ENCODE data around the gene KCNH3.
"Not testable (repeated sequence)": the region's sequence is repeated elsewhere in the genome, so short reads cannot be mapped to it uniquely, and the experiment has no call there.

The KCNH3 gene

DNA sequence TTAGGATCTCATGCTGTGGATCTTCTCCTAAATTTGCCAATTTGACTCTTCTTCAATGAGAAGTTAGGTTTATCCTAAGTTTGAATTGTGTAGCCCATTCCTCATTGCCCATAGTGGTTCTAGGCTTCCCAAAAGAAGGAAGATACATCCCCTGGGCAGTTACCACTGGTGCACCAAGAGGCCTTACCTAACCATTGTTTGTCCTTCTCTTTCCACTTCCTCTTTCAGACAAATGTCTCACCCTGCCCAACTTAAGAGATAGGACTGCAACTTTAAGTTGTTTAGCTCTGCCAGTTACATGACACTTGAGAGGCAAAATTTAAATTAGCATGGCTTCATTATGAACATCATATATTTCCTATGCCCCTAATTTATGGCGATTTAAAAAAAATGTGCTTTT, 9.4 kb upstream of the KCNH3 start:
- no peak for DNase-seq (ENCODE audit: low read depth)

DNA sequence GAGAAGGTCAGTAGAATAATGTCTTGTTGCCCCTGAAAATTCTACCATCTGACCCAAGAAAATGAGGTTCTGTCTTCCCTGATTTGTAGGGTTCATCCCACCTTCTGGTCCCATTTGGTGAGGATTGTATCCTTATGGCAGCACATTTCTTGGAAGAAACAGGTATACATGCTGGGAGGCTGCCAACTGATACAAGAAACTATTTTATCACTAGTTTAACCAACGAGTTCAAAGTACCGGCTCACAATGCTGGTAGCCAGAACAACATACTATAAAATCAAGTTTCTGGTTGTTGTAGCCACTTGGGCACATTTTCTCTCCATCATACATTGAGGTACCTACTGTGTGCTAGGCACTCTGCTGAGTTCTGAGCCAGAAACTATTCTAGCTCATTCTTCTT, 7.1 kb upstream of the KCNH3 start:
- DNase-seq (ENCODE audit: low read depth), result no peak

DNA sequence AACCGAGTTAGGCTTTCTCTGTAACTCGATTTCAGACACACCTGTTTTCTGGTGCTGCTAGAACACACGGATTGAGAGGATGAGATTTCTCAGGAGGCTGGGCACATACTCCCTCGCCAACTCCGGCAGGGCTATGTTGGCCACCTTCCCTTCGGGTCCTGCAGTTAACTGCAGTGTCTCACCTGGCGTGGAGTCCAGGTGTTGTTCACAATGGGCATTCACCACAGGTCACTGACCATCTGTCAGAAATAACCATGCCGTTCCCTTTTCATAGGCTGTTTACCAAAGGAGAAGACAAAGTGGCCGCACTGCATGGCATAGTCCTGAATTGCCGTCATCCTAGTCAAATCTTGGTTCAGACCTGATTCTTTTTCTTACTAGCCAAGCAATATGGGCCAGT, 5.5 kb upstream of the KCNH3 start:
- no peak for DNase-seq (ENCODE audit: low read depth)

DNA sequence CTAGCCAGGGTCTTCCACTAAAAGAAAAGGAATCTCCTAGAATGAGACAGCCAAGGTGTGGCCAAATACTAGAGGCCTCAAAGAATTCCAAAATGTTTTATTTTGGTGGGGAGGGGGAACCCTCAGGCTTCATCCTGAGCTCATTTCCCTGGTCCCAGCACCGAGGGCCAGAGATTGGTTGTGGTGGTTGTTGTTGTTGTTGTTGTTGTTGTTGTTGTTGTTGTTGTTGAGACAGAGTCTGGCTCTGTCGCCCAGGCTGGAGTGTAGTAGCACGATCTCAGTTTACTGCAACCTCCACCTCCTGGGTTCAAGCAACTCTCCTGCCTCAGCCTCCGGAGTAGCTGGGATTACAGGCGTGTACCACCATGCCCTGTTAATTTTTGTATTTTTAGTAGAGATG, 4.7 kb upstream of the KCNH3 start:
- DNase-seq (ENCODE audit: low read depth), result not testable (repeated sequence)

DNA sequence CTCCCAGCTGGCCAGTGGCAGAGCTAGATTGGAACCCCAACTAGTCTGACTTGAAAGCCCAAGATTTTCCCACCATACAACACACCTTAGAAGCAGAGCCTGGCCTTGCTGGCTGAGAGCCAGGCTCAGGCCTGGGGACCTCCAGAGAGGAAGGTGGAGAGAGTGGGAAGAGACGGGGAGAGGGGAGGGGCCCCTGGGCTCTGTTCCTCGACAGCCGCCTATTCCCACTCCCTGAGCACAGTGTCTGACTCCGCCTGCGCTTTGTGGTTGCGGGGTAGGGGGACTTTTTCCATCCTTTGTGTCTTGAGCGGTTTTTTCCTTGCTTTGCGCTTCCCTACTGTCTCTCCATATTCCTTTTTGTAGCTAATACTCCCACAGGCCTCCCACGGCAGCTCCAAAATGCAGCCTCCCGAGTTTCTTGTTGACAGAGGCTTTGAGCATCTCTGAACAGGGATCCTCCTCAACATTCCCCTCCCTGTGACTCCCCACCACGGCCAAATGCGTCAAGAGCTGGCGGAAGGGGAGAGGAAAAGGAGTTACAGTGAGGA, 4.0 kb upstream of the KCNH3 start:
- no peak for DNase-seq (ENCODE audit: low read depth)

DNA sequence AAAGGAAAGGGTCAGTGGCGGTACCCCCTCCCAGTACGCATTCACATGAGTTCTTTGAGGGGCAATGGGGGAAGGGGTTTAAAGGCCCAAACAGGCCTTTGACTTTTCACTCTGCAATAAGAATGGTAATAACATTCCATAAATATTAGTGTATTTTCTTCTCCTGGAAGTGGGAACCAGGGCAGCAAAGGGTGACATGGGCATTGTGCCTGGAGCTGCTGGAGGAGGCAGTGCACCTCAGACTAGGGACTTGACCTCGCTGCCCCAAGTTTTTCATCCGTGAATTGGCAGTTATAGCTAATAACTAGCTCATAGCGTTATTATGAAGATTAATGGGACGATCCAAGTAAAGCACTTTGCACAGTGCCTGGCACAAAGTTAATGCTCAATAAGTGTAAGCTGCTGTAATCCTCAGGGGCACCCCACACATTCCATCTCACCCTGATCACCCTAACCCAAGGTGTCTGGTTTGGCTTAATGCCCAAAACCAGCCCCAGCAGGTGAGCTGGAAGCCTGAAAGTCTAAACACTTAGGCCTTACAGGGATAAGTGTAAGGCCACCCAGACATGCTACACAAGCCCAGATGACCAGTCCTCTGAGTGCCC, 2.8 kb upstream of the KCNH3 start:
- DNase-seq (ENCODE audit: low read depth), result no peak

DNA sequence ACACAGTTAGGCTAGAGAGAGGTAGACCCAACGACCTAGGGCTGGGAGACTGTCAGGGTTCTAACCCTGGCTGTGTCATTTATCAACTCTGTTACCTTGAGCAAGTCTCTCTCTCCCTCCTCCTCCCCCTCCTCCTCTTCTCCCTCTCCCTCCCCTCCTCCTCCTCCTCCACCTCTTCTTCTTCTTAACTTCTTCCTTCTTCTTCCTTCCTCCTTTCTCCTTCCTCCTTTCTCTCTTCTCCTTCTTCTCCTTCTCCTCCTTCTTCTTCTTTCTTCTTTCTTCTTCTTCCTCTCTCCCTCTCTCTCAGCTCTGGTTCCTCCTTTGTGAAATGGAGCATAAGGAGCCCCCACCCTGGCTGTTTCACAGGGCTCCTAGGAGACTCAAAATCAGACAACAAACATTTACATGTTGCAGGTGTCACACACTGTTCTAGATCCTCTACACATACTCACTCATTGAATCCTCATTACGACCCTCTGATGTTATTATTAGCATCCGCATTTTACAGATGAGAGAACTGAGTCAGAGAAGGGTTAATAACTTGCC, 2.2 kb upstream of the KCNH3 start:
- no peak for DNase-seq (ENCODE audit: low read depth)

DNA sequence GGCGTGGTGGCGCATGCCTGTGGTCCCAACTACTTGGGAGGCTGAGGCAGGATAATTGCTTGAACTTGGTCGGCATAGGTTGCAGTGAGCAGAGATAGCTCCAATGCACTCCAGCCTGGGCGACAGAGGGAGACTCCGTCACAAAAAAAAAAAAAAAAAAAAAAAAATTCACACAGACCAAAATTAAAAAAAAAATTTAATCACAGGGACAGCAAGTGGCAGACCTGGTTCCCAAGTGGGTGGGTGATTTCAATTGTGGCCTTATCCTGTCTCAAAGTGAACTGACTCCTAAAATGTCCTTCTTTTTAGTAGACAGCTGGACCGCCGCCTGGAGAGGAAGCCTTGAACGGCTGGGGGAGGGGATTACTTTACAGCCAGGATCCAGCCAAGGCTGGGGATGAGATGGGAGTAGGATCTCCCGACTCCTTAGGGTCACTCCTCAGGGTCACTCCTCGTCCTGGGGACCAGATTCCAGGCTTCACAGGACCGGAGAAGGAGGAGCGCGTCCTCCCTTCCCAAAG, 1.5 kb upstream of the KCNH3 start:
- DNase-seq (ENCODE audit: low read depth), result no peak

DNA sequence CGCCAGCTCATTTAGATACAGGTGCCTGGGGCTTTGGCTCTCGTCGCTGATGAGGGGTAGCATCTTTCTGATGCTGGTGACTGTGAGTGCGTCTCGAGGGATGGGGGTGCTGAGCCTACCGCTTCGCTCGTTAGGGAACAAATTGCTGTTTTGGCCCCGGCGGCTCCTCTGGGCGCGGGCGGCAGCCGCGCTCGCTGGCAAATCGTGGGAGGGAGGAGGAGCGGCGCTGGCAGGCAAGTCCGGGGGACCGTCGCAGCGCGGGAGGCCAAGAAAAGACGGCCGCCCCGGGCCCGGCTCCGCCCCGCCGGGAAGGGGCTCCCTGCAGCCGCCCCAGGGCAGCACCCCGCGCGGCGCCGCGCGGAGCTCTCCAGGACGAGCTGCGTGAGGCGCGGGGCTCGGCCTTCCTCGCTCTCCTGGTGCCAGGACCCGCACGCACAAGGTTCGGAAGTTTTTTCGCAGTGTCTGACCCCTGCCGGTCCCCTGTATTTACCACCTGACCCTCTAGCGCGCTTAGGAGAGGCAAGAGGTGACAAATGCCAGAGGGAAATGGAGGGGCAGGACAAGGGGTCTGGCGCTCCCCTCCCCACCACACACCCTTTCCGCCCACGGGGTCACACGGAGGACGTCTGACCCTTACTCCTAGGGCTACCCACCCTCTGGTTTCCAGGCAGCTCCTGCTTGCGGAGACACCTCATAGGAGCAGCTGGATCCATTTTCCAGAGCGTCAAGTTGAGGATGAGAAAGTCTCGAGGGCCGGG, 899 bp upstream of the KCNH3 start:
- no peak for DNase-seq (ENCODE audit: low read depth)

DNA sequence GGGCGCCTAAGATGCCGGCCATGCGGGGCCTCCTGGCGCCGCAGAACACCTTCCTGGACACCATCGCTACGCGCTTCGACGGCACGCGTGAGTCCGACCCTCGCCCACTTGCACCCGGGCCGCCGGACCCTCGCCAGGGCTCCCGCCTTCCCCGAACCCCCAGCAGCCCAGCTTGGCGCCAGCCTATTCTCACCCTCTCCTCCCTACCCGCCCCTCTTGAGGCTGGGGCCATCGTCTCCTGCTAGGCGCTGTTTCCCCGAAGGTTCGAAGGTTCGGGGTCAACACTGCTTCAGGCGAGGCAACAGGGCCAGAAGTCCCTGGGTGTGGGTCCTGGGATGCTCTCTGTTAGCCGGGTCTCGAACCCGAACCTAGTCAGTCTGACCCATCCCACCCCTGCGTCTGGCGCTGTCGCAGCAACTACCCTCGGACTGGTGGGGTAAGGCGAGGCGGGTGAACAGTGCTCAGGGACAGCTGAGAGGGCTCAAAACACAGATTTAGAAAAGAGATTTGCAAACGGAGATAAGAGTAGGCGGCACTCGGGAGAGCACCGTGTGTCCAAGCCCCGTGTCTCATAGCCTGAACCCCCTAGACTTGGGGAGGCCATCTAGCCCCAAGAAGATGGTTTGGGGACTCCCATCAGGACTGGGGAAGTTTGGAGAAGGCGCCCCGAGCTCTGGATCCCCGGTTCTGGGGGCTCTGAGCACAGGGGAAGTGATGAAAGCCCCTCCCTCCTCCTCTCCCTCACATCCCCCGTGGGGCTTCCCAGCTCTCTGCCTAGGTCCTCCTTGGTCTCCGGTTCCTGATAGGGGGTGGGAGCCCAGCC, 787 bp downstream of the KCNH3 start:
- no peak for DNase-seq (ENCODE audit: low read depth)

DNA sequence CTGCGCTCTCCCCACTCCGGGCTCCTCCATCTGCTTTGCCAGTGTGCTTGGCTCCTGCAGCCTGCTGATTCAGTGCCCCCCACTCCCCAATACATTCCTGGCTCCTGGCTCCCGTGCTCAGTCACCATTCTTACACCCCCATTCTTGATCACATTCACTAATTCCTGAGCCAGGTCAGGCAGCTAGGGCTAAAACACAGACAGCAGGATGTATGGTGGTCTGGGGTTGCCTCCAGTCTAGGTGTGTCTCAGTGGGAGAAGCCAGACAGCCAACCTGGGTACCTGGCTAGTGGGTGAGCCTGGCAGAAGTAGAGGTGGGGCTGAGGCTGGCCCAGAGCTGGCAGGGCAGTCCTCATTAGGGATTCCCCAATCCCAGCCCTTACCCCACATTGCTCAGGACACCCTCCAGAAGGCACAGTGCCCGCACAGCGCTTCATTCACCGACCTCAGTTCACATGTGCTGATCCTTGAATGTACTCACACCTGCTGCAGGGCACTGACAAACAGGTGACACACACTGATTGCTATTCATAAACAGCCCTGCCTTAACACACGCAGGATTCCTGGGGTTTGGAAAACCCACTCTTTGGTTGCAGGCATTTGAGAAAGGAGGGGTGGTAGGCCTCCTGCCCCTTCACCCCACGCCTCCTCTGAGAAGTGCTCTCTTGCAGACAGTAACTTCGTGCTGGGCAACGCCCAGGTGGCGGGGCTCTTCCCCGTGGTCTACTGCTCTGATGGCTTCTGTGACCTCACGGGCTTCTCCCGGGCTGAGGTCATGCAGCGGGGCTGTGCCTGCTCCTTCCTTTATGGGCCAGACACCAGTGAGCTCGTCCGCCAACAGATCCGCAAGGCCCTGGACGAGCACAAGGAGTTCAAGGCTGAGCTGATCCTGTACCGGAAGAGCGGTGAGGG, 1.7 kb downstream of the KCNH3 start:
- DNase-seq (ENCODE audit: low read depth), result no peak

DNA sequence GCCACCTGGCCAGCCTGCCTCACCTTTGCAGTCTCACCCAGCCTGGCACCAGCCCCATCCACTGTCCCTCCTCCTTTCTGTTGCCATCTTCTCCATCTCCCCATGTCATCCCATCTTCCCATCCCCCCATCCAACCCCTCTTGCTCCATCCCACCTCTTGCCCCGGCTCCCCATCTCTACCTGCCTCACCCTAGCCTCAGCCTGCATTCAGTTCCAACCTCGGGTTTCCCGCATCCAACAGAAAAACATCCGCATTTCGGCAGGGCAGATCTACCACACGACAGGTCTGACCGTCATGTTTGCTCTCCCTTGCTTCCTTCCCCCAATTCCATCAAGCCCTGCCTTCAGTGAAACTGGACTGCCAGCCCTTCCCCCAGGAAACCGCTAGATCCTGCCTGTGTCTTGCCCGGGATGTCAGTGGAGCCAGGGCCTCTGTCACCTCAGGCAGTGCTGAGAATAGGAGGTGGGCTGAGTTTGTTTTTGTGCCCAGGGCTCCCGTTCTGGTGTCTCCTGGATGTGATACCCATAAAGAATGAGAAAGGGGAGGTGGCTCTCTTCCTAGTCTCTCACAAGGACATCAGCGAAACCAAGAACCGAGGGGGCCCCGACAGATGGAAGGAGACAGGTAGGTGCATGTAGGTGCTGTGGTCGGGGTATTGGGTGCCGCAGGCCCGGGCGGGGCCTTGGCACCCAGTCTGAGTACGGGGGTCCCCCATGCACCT, 2.5 kb downstream of the KCNH3 start:
- no peak for DNase-seq (ENCODE audit: low read depth)

DNA sequence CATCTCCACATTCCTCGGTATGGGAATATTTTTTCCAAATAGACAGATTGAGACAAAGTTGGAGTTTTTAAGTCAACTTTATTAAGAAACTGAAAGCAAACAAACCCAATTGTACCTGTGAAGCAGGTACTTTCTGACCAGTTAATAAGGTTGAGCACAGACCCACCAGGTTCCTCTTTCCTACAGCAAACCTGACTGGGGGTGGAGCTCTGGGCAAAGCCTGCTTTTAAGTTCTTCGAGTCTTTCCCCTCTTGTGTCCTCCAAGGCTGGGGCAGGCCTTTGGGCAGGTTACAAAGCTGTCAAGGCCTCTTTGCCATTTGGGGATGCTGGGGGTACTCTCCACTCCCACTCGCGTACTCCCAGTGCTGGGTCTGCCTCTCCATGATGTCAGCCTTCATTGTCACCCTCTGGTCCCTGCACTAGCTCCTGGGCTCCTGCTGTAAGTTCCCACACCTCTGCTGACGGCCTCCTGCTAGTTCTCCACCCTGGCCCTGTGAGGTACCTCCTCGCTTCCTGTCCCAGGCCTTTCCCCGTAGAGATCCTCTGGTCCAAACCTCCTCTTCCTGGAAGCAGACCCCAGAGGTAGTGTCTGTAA, 3.2 kb downstream of the KCNH3 start:
- DNase-seq (ENCODE audit: low read depth), result no peak

DNA sequence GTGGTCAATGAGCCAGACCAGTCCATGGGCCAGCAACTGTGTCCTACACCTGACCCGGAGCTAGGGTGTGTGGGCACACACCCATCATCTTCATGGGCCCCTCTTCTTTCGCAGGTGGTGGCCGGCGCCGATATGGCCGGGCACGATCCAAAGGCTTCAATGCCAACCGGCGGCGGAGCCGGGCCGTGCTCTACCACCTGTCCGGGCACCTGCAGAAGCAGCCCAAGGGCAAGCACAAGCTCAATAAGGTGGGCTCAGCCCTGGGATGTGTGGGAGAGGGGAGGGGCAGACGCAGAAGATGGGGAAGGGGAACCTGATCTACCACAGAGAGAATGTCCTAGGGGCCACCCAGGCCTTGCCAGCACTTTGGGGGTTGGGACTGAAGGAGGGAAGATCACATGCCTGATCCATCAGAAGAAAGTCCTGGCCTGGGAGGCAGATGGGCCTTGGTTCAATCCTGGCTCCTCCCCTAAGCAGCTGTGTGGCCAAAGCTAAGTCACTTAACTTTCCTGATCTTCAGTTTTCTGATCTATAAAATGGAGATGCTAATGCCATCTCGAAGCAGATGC, 3.8 kb downstream of the KCNH3 start:
- no peak for DNase-seq (ENCODE audit: low read depth)

DNA sequence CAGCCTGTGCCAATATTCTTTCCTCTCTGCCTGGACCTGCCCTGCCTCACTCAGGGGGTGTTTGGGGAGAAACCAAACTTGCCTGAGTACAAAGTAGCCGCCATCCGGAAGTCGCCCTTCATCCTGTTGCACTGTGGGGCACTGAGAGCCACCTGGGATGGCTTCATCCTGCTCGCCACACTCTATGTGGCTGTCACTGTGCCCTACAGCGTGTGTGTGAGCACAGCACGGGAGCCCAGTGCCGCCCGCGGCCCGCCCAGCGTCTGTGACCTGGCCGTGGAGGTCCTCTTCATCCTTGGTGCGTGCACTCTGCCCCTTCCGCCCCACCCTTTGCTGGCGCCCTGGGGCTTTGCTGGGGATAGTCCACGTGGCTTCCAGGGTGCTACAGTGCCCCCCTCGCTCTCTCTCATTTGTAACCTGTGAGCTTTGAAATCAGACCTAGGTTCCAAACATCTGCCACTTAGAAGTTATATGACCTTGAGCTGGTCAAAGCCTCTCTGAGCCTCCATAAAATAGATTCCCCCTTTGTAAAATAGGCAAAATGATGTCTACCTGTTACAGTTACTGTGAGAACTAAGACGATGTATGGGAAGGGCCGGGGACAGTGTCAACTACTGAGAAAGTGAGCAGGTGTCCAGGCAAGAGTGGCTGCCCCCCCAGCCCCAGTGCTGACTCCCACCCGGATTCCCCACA, 4.5 kb downstream of the KCNH3 start:
- no peak for DNase-seq (ENCODE audit: low read depth)

DNA sequence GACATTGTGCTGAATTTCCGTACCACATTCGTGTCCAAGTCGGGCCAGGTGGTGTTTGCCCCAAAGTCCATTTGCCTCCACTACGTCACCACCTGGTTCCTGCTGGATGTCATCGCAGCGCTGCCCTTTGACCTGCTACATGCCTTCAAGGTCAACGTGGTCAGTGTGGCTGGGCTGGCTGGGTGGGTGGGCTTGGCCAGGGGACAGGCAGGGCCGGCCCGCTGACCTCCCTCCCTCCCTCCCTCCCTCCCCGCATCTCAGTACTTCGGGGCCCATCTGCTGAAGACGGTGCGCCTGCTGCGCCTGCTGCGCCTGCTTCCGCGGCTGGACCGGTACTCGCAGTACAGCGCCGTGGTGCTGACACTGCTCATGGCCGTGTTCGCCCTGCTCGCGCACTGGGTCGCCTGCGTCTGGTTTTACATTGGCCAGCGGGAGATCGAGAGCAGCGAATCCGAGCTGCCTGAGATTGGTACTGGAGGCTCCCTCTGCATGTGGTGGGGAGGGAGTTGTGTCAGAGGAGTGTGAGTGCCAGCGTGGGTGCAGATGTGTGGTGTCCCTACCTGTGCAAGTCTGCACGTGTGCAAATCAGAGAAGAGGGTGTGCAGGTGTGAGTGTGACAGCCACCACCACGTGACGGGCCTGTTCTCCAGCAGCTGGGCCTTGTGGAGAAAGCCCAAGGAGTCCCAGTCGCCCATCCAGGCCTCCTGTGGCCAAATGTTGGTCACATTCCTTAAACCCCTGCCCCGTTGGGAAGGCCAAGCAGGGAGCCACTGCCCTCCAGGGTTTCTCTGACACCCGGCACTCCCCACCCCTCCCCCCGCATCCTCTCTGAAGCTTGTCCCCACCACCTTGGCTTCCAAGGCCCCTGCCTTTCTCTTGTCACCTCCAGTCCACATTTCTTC, 5.3 kb downstream of the KCNH3 start:
- DNase-seq (ENCODE audit: low read depth), result no peak

DNA sequence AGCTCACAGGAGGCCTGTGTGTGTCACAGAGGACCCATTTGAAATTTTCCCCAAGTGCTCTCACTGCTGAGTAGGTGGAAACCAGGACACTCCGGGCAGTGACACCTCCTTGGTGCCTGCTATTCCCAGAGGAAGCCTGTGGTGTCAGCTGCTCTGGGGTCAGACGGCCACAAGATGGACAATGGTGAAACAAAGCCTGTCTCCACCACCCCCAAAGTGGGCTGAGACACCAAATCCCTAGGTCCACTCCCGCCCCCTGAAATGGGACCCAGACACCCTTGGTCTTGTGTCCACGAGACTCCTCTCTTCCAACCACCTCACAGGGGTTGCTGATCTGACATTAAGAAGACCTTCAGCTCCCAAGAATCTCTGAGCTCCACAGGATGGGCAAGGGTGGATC, 7.0 kb downstream of the KCNH3 start:
- no peak for DNase-seq (ENCODE audit: low read depth)

DNA sequence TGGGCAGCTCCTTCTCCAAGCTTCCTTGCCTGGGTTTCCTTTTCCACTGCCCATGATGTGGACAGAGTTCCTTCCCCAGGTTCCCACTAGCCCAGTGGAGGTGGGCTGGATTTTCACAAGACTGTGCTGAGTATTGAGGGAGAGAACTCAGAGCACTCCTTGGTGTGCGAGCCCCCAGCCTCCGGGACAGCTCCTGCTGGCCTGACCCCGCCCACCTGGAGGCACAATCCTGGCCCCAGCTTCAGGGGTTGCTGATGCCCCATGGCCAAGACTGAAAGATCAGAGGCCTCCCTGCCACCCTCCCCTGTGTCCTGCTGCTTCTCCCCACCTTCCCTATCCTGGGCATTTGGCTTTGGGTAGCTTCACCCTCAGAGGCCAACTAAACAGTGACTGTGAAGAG, 7.7 kb downstream of the KCNH3 start:
- DNase-seq (ENCODE audit: low read depth), result no peak
